Bronchial epithelial cell (primary cell): ENCODE results near the gene SH2D5. TPM values are rescaled to one million over a fixed set of nuclear protein-coding genes. Genes with fewer than 3 reads are reported as not detected.

Experiments
- DNase-seq: peaks from one replicate; pipeline ENCODE4 v3.0.0-alpha.2; 2010; ENCODE audit warnings: low read depth
- FAIRE-seq: peaks from 2 replicates; lab custom pipeline; 2011; peaks lifted over from hg19 to GRCh38; lab: Jason Lieb, UNC
- H3K27me3 ChIP-seq: 2 replicates; pipeline ENCODE4 v1.5.1; 2011; ENCODE audit warnings: low read length; ENCODE audit not compliant: control insufficient read depth, insufficient read depth
- H3K36me3 ChIP-seq: 2 replicates; pipeline ENCODE4 v1.5.1; 2011; ENCODE audit warnings: low read length; ENCODE audit not compliant: control insufficient read depth, insufficient read depth
- H3K4me3 ChIP-seq: 2 replicates; pipeline ENCODE4 v1.5.1; 2011; ENCODE audit warnings: mild to moderate bottlenecking, low read depth, low read length, control low read depth
- CTCF ChIP-seq: IDR thresholded peaks from 2 replicates; pipeline ENCODE4 v1.5.1; 2011; ENCODE audit warnings: mild to moderate bottlenecking, moderate library complexity, low read length, control low read depth, inconsistent platforms; ENCODE audit not compliant: insufficient read depth, severe bottlenecking
- total RNA-seq: library from RNA; depleted of rRNA; stranded (reverse); fragments of >200 nt; gene quantifications from 2 replicates; pipeline ENCODE4 v1.2.1, GENCODE V29; 2014

SH2D5 gene
- total RNA-seq, 1 donor from 2014 or later: 55.3 TPM

- FAIRE-seq (no peak), DNase-seq (peak; percentile 15)
- H3K27me3 ChIP-seq: no peaks in the 10 kb centered on the region
- H3K36me3 ChIP-seq: no peaks in the 10 kb centered on the region
- peak; percentile 58 for TF ChIP-seq CTCF
- no peak overlapping the region for H3K4me3 ChIP-seq
Observed at GRCh38 chr1:20702416-20702815, 30.1 kb downstream of the SH2D5 start.

- DNase-seq (no peak), FAIRE-seq (peak; percentile 47)
- Histone ChIP-seq H3K27me3 (no peaks in the 10 kb centered on the region), H3K36me3 (no peaks in the 10 kb centered on the region), H3K4me3 (no peak overlapping the region)
- no peak for TF ChIP-seq CTCF
Observed at GRCh38 chr1:20701847-20702246, 30.7 kb downstream of the SH2D5 start.

GRCh38 chr1:20701446-20701845 lies 31.1 kb downstream of the SH2D5 start:
- TF ChIP-seq CTCF: no peak
- DNase-seq (no peak), FAIRE-seq (no peak)
- Histone ChIP-seq H3K4me3 (no peak overlapping the region), H3K36me3 (no peaks in the 10 kb centered on the region), H3K27me3 (no peaks in the 10 kb centered on the region)

- FAIRE-seq (no peak), DNase-seq (no peak)
- H3K4me3 ChIP-seq: no peak overlapping the region
- no peaks in the 10 kb centered on the region for H3K36me3 ChIP-seq
- H3K27me3 ChIP-seq: no peaks in the 10 kb centered on the region
- TF ChIP-seq CTCF: no peak
Observed at GRCh38 chr1:20700636-20701215, 31.8 kb downstream of the SH2D5 start.

GRCh38 chr1:20699558-20699957 lies 32.9 kb downstream of the SH2D5 start:
- H3K36me3 ChIP-seq: no peaks in the 10 kb centered on the region
- DNase-seq (no peak), FAIRE-seq (no peak)
- TF ChIP-seq CTCF: no peak
- no peaks in the 10 kb centered on the region for H3K27me3 ChIP-seq
- H3K4me3 ChIP-seq: no peak overlapping the region
